ENCODE results near the gene KCNQ1. TPM values are rescaled to one million over a fixed set of nuclear protein-coding genes. Genes with fewer than 3 reads are reported as not detected.
A peak's percentile ranks its signal among the peaks of the same experiment; 100 is the strongest.

The KCNQ1 gene
- total and polyA plus RNA-seq, 2 donors (not counting 3 experiments of a cell fraction or from before 2014, with no cell fraction given): 0.07 to 0.09 TPM

GRCh38 chr11:2442589-2442988, 2.2 kb upstream of the KCNQ1 start:
- Histone ChIP-seq H3K9me3 (replicated peaks; ENCODE audit: control insufficient read depth, insufficient read depth, low read length) (no peaks in the 10 kb centered on the region), H3K4me3 (replicated peaks in 1 of 3; ENCODE audit: insufficient read depth in 1 of 3, low read depth in 1 of 3, low read length in 3 of 3) (no peak overlapping the region), H3K4me1 (ENCODE audit: control insufficient read depth, extremely low read depth, insufficient read depth, low read length) (no peaks in the 10 kb centered on the region), H4K20me1 (replicated peaks; ENCODE audit: control insufficient read depth, extremely low read depth, insufficient read depth, low read length) (no peaks in the 10 kb centered on the region), H3K27me3 (ENCODE audit: control insufficient read depth in 2 of 2, insufficient read depth in 2 of 2, low read length in 2 of 2) (peaks cover 9 to 11% of the 10 kb centered on the region in 2 experiments), H3K79me2 (ENCODE audit: control insufficient read depth, insufficient read depth, low read length) (no peaks in the 10 kb centered on the region), H3K27ac (ENCODE audit: insufficient read depth, low read depth, low read length) (no peak overlapping the region), H3K9ac (replicated peaks; ENCODE audit: extremely low read depth, insufficient read depth, low read length) (no peak overlapping the region), H3K36me3 (ENCODE audit: control insufficient read depth in 2 of 2, extremely low read depth in 1 of 2, insufficient read depth in 2 of 2, low read length in 2 of 2) (no peaks in the 10 kb centered on the region), H3K4me2 (ENCODE audit: insufficient read depth, low read length) (no peak overlapping the region), H3K9me1 (replicated peaks; ENCODE audit: control insufficient read depth, extremely low read depth, insufficient read depth, low read length) (no peaks in the 10 kb centered on the region), H2AFZ (ENCODE audit: low read depth, low read length) (no peak overlapping the region)
- FAIRE-seq: no peak
- BruUV-seq (replicated peaks): no TSS peak
- dilution Hi-C loops (cut with MboI; ENCODE audit: extremely low pct_ligation_motif_present, low sequenced_read_pairs): no loop called here
- DNase-seq (ENCODE audit: low read depth, low spot score): no peak
- peak; percentile 32 for TF ChIP-seq GATA2 (IDR thresholded peaks at IDR 0.05; ENCODE audit: insufficient read depth, insufficient read length, low read depth, low read length)
- no peak for TF ChIP-seq EZH2 (IDR thresholded peaks at IDR 0.05; ENCODE audit: borderline replicate concordance, low read depth, low read length, severe bottlenecking)
- intact Hi-C loops (cut with micrococcal nuclease): no loop called here
- ChIA-PET CTCF (interaction anchor here (1.0 to 2.1 kb wide), 3 partner anchors 22 to 89 kb away, joined by 3 to 6 read pairs (median 3); no protein-coding TSS in a partner anchor), POLR2A (no interaction called here)

- no peak overlapping the region for H3K27ac ChIP-seq (ENCODE audit: insufficient read depth, low read depth, low read length)
- POLR2A ChIA-PET: no interaction called here
- CTCF ChIA-PET: interaction anchor here (1.0 kb wide), 1 partner anchor 24 kb away, joined by 3 read pairs; no protein-coding TSS in a partner anchor
- no peak overlapping the region for H3K9ac ChIP-seq (replicated peaks; ENCODE audit: extremely low read depth, insufficient read depth, low read length)
- dilution Hi-C loops (cut with MboI; ENCODE audit: extremely low pct_ligation_motif_present, low sequenced_read_pairs): no loop called here
- DNase-seq (ENCODE audit: low read depth, low spot score) (no peak), FAIRE-seq (no peak)
- intact Hi-C loops (cut with micrococcal nuclease): no loop called here
- no TSS peak for BruUV-seq (replicated peaks)
- H3K27me3 ChIP-seq (ENCODE audit: control insufficient read depth in 2 of 2, insufficient read depth in 2 of 2, low read length in 2 of 2): peaks cover 9 to 11% of the 10 kb centered on the region in 2 experiments
- H3K9me1 ChIP-seq (replicated peaks; ENCODE audit: control insufficient read depth, extremely low read depth, insufficient read depth, low read length): no peaks in the 10 kb centered on the region
- H3K4me3 ChIP-seq (replicated peaks in 1 of 3; ENCODE audit: insufficient read depth in 1 of 3, low read depth in 1 of 3, low read length in 3 of 3): no peak overlapping the region
- no peak overlapping the region for H3K4me2 ChIP-seq (ENCODE audit: insufficient read depth, low read length)
- H3K36me3 ChIP-seq (ENCODE audit: control insufficient read depth in 2 of 2, extremely low read depth in 1 of 2, insufficient read depth in 2 of 2, low read length in 2 of 2): no peaks in the 10 kb centered on the region
- H3K4me1 ChIP-seq (ENCODE audit: control insufficient read depth, extremely low read depth, insufficient read depth, low read length): no peaks in the 10 kb centered on the region
- H3K9me3 ChIP-seq (replicated peaks; ENCODE audit: control insufficient read depth, insufficient read depth, low read length): no peaks in the 10 kb centered on the region
- TF ChIP-seq GATA2 (IDR thresholded peaks at IDR 0.05; ENCODE audit: insufficient read depth, insufficient read length, low read depth, low read length) (no peak), MYC (IDR thresholded peaks at IDR 0.05; ENCODE audit: low read depth, low read length) (no peak), EZH2 (IDR thresholded peaks at IDR 0.05; ENCODE audit: borderline replicate concordance, low read depth, low read length, severe bottlenecking) (no peak), FOS (IDR thresholded peaks at IDR 0.05; ENCODE audit: borderline replicate concordance, insufficient read depth, low read length) (no peak), JUN (IDR thresholded peaks at IDR 0.05; ENCODE audit: borderline replicate concordance, insufficient read depth, insufficient read length, low read depth) (no peak), POLR2AphosphoS5 (IDR thresholded peaks at IDR 0.05; ENCODE audit: insufficient read depth, low read depth, low read length) (no peak), CTCF (IDR thresholded peaks at IDR 0.05; ENCODE audit: extremely low read depth in 1 of 2, insufficient read depth in 1 of 2, low read depth in 1 of 2, low read length in 2 of 2) (no peak), MAX (IDR thresholded peaks at IDR 0.05; ENCODE audit: insufficient read depth, insufficient read length) (no peak), POLR2A (IDR thresholded peaks at IDR 0.05; ENCODE audit: low read depth, low read length) (no peak)
- H4K20me1 ChIP-seq (replicated peaks; ENCODE audit: control insufficient read depth, extremely low read depth, insufficient read depth, low read length): no peaks in the 10 kb centered on the region
- no peaks in the 10 kb centered on the region for H3K79me2 ChIP-seq (ENCODE audit: control insufficient read depth, insufficient read depth, low read length)
- no peak overlapping the region for H2AFZ ChIP-seq (ENCODE audit: low read depth, low read length)
Measured at GRCh38 chr11:2443406-2443805, 1.4 kb upstream of the KCNQ1 start.
